ENCODE measurements around the gene CAST.
"Not testable (repeated sequence)": the region's sequence is repeated elsewhere in the genome, so short reads cannot be mapped to it uniquely, and the experiment has no call there.

CAST gene, protein sequence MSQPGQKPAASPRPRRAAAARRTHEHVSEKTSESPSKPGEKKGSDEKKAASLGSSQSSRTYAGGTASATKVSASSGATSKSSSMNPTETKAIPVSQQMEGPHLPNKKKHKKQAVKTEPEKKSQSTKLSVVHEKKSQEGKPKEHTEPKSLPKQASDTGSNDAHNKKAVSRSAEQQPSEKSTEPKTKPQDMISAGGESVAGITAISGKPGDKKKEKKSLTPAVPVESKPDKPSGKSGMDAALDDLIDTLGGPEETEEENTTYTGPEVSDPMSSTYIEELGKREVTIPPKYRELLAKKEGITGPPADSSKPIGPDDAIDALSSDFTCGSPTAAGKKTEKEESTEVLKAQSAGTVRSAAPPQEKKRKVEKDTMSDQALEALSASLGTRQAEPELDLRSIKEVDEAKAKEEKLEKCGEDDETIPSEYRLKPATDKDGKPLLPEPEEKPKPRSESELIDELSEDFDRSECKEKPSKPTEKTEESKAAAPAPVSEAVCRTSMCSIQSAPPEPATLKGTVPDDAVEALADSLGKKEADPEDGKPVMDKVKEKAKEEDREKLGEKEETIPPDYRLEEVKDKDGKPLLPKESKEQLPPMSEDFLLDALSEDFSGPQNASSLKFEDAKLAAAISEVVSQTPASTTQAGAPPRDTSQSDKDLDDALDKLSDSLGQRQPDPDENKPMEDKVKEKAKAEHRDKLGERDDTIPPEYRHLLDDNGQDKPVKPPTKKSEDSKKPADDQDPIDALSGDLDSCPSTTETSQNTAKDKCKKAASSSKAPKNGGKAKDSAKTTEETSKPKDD

DNA sequence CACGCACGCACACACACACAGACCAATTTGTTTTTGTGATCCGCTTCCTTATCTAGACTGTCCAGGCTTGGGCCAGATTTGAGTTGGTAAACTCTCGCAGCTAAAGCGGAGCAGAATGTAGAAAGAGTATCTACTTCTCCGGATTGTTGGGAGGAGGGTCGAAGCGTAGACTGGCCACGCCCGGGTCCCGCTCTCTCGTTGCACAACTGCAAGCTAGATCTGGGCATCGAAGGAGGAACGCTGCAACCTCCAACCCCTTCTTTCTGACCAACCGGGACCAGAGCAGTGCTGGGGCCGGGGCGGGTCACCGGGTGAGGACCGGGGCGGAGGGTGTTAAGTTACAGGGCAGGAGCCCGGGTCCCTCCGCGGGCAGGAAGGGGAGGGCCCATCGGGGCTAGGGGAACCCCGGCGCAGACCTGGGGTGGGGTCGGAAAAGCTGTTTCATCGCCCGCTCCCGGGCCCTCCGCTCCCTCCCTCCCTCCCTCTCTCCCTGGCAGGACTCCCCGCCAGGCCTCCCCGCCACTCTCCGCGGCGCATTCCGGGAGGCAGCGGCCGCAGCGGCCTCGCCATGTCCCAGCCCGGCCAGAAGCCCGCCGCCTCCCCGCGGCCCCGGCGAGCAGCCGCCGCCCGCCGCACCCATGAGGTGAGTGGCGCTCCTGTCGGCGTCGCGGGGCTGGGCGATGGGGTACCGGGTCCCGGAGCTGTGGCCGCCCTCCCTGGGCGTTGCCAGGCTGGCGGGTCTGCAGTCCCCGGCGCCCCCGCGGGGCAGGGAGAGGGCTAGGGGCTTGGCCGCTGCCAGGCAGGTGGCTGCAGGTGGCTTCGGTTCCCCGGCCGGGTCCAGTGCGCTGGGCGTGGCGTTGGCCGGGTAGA, at the start of gene CAST:
TSS of gene CAST (plus strand) at position 522 of the 870 bp plus-strand sequence. CDS start at position 569, 47 bp downstream.
- DNase-seq = peak; percentile 49

DNA sequence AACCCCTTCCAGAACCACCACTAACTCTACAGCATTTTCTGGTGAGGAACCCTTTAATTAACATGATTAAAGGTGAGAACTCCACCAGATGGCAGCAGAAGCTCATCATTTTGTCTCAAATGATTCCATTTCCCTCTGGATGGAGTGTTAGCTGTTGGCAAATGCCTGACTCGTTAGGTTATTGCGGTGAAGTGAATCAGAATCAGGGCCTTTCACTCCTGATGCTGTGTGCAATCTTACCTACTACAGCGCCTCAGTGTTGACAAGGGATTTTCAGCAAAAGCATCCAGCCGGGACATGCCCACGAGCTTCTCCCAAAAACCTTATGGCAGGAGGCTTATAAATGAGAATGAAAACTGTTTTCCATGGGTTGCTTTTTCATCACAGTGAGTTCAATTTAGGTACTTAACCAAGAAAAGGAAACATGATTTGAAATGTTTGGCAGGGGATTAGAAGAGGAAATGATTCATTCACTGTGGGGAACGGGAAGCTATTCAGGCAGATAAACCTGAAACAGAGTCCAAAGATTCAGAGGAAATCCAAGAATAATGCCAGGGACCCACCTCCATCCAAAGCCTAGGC, 48.0 kb upstream of the CAST start:
- DNase-seq = peak; percentile 39

DNA sequence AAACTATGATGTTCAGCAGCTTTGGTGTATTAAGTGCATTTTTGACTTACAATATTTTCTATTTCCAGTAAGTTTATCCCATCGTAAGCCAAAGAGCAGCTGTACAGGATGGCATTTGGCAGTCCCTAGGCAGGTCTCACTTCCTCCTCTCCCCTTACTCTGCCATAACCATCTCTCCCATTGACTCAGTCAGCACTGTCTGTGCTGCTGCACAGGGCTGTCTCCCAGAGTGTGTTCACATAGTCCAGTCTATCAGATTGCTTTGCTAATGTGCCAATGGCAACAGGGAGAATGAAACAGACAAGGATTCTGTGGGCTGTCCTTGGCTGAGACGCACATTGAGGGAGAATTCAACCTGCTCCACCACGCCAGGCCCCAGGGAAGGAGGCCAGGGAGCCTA, 47.0 kb upstream of the CAST start:
- no peak for DNase-seq

DNA sequence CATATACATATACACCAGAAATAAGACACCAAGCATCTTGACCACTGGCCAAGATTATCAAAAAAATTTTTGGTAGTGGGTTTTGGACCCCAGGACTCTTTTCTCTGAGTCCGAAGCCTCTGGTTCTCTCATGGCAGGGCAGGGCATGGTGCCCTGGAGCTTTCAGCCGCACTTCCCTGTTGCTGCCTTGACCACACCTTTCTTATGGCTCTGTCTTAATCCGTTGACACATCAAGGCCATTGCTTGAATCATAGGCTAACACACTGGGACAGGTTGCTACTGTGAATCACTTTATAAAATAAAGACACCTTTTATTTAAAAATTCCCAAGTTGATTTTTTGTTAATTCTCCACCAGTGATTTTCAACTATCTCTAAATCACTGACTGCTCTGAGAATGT, 45.4 kb upstream of the CAST start:
- no peak for DNase-seq

DNA sequence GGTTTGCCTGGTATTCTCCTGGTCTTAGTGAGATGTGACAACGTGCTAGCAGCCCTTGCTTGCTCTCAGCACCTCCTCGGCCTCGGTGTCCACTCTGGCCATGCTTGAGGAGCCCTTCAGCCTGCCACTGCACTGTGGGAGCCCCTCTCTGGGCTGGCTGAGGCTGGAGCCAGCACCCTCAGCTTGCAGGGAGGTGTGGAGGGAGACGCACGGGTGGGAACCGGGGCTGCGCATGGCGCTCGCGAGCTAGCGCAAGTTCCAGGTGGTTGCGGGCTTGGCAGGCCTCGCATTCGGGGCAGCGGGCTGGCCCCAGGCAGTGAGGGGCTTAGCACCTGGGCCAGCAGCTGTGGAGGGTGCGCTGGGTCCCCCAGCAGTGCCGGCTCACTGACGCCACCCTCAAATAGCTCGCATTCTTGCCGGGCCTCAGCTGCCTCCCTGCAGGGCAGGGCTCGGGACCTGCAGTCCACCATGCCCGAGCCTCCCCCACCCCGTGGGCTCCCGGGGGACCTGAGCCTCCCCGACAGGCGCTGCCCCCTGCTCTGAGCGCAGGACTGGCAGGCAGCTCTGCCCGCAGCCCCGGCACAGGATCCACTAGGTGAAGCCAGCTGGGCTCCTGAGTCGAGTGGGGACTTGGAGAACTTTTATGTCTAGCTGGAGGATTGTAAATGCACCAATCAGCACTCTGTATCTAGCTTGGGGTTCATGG, 43.7 kb upstream of the CAST start:
- DNase-seq = not testable (repeated sequence)

GRCh38 chr5:96619946-96620345, 42.2 kb upstream of the CAST start:
- DNase-seq = no peak

DNA sequence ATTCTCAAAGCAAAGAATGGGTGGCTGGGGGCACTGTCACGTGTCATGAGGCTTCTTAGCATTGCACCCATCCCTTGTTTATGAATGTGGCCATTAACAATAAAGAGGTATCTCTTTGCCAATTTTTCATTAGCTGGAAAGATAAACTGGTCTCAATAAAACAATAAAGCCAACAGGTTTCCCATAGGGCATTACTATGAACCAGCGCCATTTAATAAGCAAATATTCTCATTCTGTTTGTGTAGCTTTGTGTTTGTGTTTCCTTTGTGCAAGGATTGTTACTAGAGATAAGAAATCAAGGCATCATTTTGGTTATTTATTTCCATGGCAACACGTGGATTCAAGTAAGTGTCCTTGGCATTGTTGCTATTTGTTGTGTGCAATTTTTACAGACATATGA, 37.6 kb upstream of the CAST start:
- DNase-seq = no peak

DNA sequence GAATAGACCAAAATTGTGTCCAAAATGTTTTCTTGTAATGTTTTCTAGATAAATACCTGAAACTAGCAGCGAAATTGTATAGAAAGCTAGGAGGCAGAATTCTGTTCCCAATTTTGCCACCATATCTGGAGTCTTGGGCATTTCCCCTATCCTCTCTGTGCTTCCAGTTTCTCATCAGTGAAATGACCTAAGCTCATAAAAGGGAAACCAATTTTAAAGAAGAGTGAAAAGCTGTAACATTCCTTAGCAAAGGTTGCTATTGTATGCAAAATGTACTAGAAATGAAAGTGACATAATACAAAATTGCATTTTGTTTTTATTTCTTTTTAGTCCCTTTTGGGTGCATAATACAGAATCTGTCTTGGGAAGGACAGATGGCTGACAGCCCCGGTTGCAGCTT, 36.8 kb upstream of the CAST start:
- DNase-seq = no peak

GRCh38 chr5:96626956-96627355, 35.2 kb upstream of the CAST start:
- DNase-seq = no peak

DNA sequence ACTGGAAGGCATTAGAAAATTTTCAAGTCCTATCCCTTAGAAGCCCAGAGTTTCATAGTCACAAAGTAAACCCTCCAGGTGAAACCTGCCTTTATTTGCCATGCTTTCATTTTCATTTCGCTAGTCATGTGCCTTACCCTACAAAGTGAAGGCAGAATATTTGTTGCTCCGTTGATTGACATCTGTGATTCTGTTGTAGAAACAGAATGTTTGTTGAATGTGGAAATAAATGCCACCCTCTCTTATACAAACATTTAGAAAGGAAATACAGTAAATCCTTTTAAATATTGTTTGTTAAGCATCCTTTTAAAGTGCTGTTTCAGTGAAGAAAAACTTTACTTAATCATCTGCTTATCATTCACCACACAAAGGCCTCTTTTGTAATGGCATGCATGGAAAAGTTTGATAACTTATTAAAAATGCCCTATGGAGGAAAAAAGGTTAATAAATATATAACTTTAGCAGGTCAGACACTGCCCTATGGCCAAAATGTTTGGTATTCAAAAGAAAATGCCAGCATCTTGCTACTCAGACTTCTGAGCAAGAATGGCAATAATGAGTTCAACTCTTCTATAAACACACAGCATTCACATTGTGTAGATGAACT, 34.3 kb upstream of the CAST start:
- no peak for DNase-seq

DNA sequence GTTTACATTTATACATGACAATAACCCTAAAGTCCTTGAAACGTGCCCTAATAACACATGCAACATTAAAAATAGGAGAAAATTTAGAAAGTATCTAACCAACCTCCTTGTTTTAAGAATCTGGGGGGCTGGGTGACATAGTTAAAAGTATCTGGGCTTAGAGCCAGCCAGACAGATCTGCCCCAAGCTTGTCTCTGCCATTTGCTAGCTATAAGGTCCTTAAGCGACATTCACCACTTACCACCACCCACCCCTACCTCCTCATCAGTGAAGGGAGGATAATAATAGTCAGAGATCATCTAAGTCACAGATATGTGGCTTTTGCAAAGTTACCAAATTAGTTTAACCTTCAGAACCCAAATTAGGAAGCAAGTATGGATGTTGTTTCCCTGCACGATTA, 33.8 kb upstream of the CAST start:
- DNase-seq = no peak

DNA sequence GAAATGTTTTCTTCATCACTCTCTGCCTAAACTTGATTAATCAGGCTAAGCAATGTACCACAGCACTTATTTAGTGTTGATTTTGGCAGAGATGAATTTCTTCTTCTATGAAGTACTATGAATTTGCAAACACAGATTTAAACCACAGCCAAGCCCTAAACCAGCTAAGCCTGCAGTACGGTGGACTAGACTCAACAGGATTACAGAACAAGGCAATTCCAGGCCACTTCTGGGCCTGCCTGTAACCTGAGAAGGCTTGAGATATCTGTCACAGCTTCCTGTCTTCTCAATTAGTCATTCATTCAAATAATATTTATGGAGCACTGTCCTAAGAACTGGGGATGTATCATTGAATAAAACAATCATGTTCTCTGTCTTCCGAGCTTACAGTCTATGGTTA, 32.4 kb upstream of the CAST start:
- DNase-seq = peak; percentile 54

DNA sequence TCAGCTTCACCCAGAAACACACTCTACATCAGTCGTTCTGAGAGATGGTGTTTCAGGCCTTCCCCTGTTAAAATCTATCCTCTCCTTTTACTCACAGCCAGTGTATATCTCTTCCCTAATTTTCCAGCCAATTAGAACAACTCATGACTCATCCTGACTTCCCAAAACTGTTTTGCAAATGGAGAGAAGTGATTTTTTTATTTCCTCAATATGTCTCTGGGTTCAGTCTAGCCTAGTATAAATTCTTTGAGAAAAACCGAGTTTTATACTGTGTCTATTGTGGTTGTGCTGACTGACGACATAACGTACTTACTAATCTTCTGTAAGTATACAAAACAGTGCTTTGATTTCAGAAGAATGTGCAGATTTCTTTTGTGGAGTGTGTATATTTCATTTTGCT, 28.4 kb upstream of the CAST start:
- DNase-seq = no peak

- DNase-seq = no peak
These were observed 27.3 kb upstream of the CAST start for GRCh38 chr5:96634881-96635280.

- no peak for DNase-seq
These were observed 26.1 kb upstream of the CAST start for GRCh38 chr5:96636046-96636445.

DNA sequence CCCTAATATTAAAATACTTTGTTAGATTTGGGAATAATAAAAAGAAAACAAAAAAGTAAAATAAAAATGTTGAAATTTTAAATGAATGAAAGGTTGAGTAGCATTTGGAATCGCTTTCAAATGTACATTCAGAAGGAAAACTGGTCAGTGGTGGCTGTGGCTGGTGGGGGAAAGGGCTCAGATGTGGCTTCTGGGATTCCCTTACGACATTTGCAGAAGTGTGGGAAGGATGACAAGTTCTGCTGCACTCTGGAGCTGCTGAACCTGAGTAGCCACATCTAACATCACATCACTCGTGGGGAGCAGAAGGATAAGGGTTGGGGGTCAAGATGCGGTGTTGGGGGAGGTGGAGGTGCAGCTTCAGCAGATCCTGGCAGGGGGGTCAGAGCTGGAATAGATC, 25.6 kb upstream of the CAST start:
- DNase-seq = no peak

- DNase-seq = no peak
These were observed 25.0 kb upstream of the CAST start for GRCh38 chr5:96637196-96637595.

- no peak for DNase-seq
These were observed 23.6 kb upstream of the CAST start for GRCh38 chr5:96638561-96638960.

GRCh38 chr5:96640696-96641095, 21.5 kb upstream of the CAST start:
- no peak for DNase-seq

GRCh38 chr5:96641368-96642280, 20.6 kb upstream of the CAST start:
- no peak for DNase-seq

DNA sequence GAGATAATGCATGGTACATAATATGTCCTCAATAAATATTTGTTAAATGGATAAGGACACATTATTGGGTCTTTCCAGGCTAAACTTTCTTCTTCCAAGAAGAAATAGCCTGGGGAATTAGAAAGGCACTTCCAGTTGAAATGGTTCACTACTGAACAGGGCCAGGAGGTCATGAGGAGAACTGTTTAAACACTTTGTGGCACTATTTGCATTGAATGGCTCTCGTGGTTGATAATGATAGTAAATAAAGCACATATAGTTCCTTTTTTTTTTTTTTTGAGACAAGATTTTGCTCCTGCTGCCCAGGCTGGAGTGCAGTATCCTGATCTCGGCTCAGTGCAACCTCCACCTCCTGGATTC, 19.9 kb upstream of the CAST start:
- DNase-seq = no peak
